Erythroblast (primary cell): ENCODE data around the gene TMOD1.

ENCODE experiments used
- GATA1 ChIP-seq: IDR thresholded peaks from 2 replicates; pipeline ENCODE4 v1.6.1; 2011; ENCODE audit warnings: low read depth, mild to moderate bottlenecking, control low read depth, low read length, moderate library complexity
- POLR2A ChIP-seq: IDR thresholded peaks from 2 replicates; pipeline ENCODE4 v1.6.1; 2011; ENCODE audit warnings: mild to moderate bottlenecking, low read length

- no peak for TF ChIP-seq POLR2A
- no peak for TF ChIP-seq GATA1
Observed at GRCh38 chr9:97503862-97504210, 2.4 kb downstream of the TMOD1 start.
